H1 (cell line): ENCODE measurements around the gene TBC1D23. TPM values are rescaled to one million over a fixed set of nuclear protein-coding genes. Genes with fewer than 3 reads are reported as not detected.

Source experiments
- CHD2 ChIP-seq: IDR thresholded peaks from 2 replicates; pipeline ENCODE4 v1.6.1; 2012; ENCODE audit warnings: low read length, improper control_type of control experiment
- CREB1 ChIP-seq: IDR thresholded peaks from 2 replicates; pipeline ENCODE4 v1.6.1; 2012; ENCODE audit warnings: inconsistent platforms
- CTBP2 ChIP-seq: IDR thresholded peaks from 2 replicates; pipeline ENCODE4 v1.7.0; 2011; ENCODE audit warnings: borderline replicate concordance, mild to moderate bottlenecking, moderate library complexity, mixed read lengths, low read length; ENCODE audit not compliant: insufficient read depth, insufficient read length
- CTCF ChIP-seq, 3 experiments: IDR thresholded peaks; 1 replicate in 2 of 3; 2 replicates in 1 of 3; pipeline versions ENCODE4 v1.5.1 to v1.6.1; 2011; ENCODE audit warnings: low read length in 3 of 3, mild to moderate bottlenecking in 3 of 3, inconsistent platforms in 2 of 3, low read depth in 1 of 3, moderate library complexity in 1 of 3; ENCODE audit not compliant: insufficient read depth in 1 of 3; ENCODE audit errors: control extremely low read depth in 1 of 3
- E2F6 ChIP-seq: IDR thresholded peaks from 2 replicates; pipeline ENCODE4 v1.6.1; 2012; ENCODE audit warnings: inconsistent platforms
- EP300 ChIP-seq, 2 experiments: IDR thresholded peaks; 1 replicate in 1 of 2; 2 replicates in 1 of 2; pipeline ENCODE4 v1.6.1; 2011 to 2012; ENCODE audit warnings: low read depth in 2 of 2, low read length in 2 of 2, mild to moderate bottlenecking in 2 of 2, borderline replicate concordance in 1 of 2, inconsistent platforms in 1 of 2, moderate library complexity in 1 of 2
- GABPA ChIP-seq: IDR thresholded peaks from 2 replicates; pipeline ENCODE4 v1.6.1; 2011; ENCODE audit warnings: mild to moderate bottlenecking, low read length, moderate library complexity, borderline replicate concordance; ENCODE audit not compliant: insufficient read depth
- KDM1A ChIP-seq: fragments of 200-600, 300-600 bp; sonication (generic); IDR thresholded peaks from 2 replicates; pipeline ENCODE4 v1.7.1; 2016; ENCODE audit warnings: mild to moderate bottlenecking, low read length, borderline replicate concordance
- MAX ChIP-seq: IDR thresholded peaks from 2 replicates; pipeline ENCODE4 v1.6.1; 2012; ENCODE audit warnings: inconsistent platforms
- NRF1 ChIP-seq: IDR thresholded peaks from 2 replicates; pipeline ENCODE4 v1.6.1; 2011; ENCODE audit warnings: mild to moderate bottlenecking, low read depth, low read length, improper control_type of control experiment
- POLR2AphosphoS5 ChIP-seq: IDR thresholded peaks from 2 replicates; pipeline ENCODE4 v1.6.1; 2011; ENCODE audit warnings: low read depth, low read length
- RNF2 ChIP-seq: fragments of 200-900, 300-1000 bp; sonication (generic); IDR thresholded peaks from 2 replicates; pipeline ENCODE4 v1.7.1; 2016; ENCODE audit warnings: borderline replicate concordance, low read depth, mild to moderate bottlenecking, antibody characterized with exemption, low read length; ENCODE audit not compliant: poor library complexity, severe bottlenecking; ENCODE audit errors: missing control alignments
- RXRA ChIP-seq: IDR thresholded peaks from 2 replicates; pipeline ENCODE4 v1.6.1; 2011; ENCODE audit warnings: low read depth, mild to moderate bottlenecking, low read length, moderate library complexity; ENCODE audit not compliant: insufficient read depth
- SIRT6 ChIP-seq: IDR thresholded peaks from one replicate; pipeline ENCODE4 v1.7.1; 2012; ENCODE audit warnings: low read length, inconsistent platforms
- SUZ12 ChIP-seq: fragments of 200-600 bp; sonication (generic); IDR thresholded peaks from 2 replicates; pipeline ENCODE4 v1.6.1; 2012; ENCODE audit warnings: mild to moderate bottlenecking, inconsistent platforms, low read length, moderate library complexity, mixed read lengths
- TAF1 ChIP-seq: IDR thresholded peaks from 2 replicates; pipeline ENCODE4 v1.6.1; 2011; ENCODE audit warnings: mild to moderate bottlenecking, low read depth, low read length
- TCF12 ChIP-seq: IDR thresholded peaks from 2 replicates; pipeline ENCODE4 v1.6.1; 2011; ENCODE audit warnings: low read depth, mild to moderate bottlenecking, low read length
- YY1 ChIP-seq: IDR thresholded peaks from 2 replicates; pipeline ENCODE4 v1.6.1; 2011; ENCODE audit warnings: low read depth, mild to moderate bottlenecking, low read length
- ZNF274 ChIP-seq: IDR thresholded peaks from 2 replicates; pipeline ENCODE4 v1.7.0; 2012; ENCODE audit warnings: low read length, borderline replicate concordance; ENCODE audit errors: extremely low read depth
- polyA plus RNA-seq, 7 experiments: library from polyadenylated mRNA; depleted of rRNA in 3 of 7; stranded (reverse) in 5 of 7; unstranded in 2 of 7; fragments of >200 nt in 5 of 7; fragments of 200-250 nt in 2 of 7; gene quantifications; 1 replicate in 5 of 7; 2 replicates in 1 of 7; 4 replicates in 1 of 7; pipeline versions ENCODE4 v1.2.1 to v1.2.3, GENCODE V29; 2011 to 2013; ENCODE audit warnings: missing spikeins in 2 of 7, mixed read lengths in 2 of 7
- total RNA-seq: library from RNA; stranded (reverse); fragmentation: NEBNext Ultra II Directional; extraction: Animal tissue kit (Norgen Biotek cat#: 25700); gene quantifications from 2 replicates; pipeline ENCODE4 v1.2.1, GENCODE V29; 2021

TBC1D23 gene
- total and polyA plus RNA-seq, 2 of the 8 experiments (the other 6 are each of a cell fraction or from before 2014, with no cell fraction given) = 6.4 to 29.3 TPM

GRCh38 chr3:100334488-100335351 lies 73.9 kb downstream of the TBC1D23 start, which contains the start of gene NIT2 (continued):
- TF ChIP-seq RNF2 (no peak), SIRT6 (no peak), EP300 (IDR thresholded peaks at IDR 0.05; ENCODE audit: borderline replicate concordance in 1 of 2, low read depth in 2 of 2, low read length in 2 of 2) (peak in 1 of 2 experiments; percentile 43; a peak in 1 of 3 replicates), RXRA (no peak), GABPA (no peak), CREB1 (peak; percentile 63), CHD2 (no peak), ZNF274 (no peak), CTBP2 (no peak), YY1 (no peak), NRF1 (no peak), SUZ12 (no peak), E2F6 (no peak), MAX (0 out of 2 replicates have a peak, but pooled peaks have one; percentile 4), CTCF (IDR thresholded peaks at IDR 0.05; ENCODE audit: control extremely low read depth in 1 of 3, insufficient read depth in 1 of 3, low read depth in 1 of 3, low read length in 3 of 3) (no peak), KDM1A (no peak), TCF12 (no peak), TAF1 (peak; percentile 89), POLR2AphosphoS5 (peak; percentile 83)
